DMS79 treated with DMSO at 0.1 percent for 48 hours (cell line): ENCODE measurements around the gene FBXO44.

ENCODE experiments used
- DNase-seq: peaks from one replicate; lab custom pipeline; 2025; lab: John Stamatoyannopoulos, UW

Gene FBXO44

GRCh38 chr1:11708554-11709350, 54.1 kb downstream of the FBXO44 start:
- no peak for DNase-seq

GRCh38 chr1:11711490-11711889, 56.8 kb downstream of the FBXO44 start:
- DNase-seq: no peak

- DNase-seq: no peak
Measured at GRCh38 chr1:11712285-11712684, 57.6 kb downstream of the FBXO44 start.
